BLaER1 treated with 17β-estradiol and CSF1 and Interleukin-3, amounts not matched to agents 10 nM and 100 nM (cell line): Measurements from ENCODE around the gene CMTM1.
A peak's percentile ranks its signal among the peaks of the same experiment; 100 is the strongest.

Experiments used
- H3K27ac ChIP-seq, 11 experiments: shearing (Covaris generic); formaldehyde crosslinking; 2 replicates each; pipeline ENCODE4 v1.8.1; 2022
- H3K27me3 ChIP-seq, 11 experiments: shearing (Covaris generic); formaldehyde crosslinking; 2 replicates each; pipeline ENCODE4 v1.8.1; 2022
- H3K36me3 ChIP-seq, 11 experiments: shearing (Covaris generic); formaldehyde crosslinking; 2 replicates each; pipeline ENCODE4 v1.8.1; 2022
- H3K4me1 ChIP-seq, 10 experiments: shearing (Covaris generic); formaldehyde crosslinking; 2 replicates each; pipeline ENCODE4 v1.8.1; 2022
- H3K4me2 ChIP-seq, 11 experiments: shearing (Covaris generic); formaldehyde crosslinking; 2 replicates each; pipeline ENCODE4 v1.8.1; 2022
- H3K4me3 ChIP-seq, 10 experiments: shearing (Covaris generic); formaldehyde crosslinking; 2 replicates each; pipeline ENCODE4 v1.8.1; 2022
- H3K9ac ChIP-seq, 11 experiments: shearing (Covaris generic); formaldehyde crosslinking; 2 replicates each; pipeline ENCODE4 v1.8.1; 2022
- H3K9me3 ChIP-seq, 11 experiments: shearing (Covaris generic); formaldehyde crosslinking; replicated peaks in 1 of 11; 2 replicates each; pipeline ENCODE4 v1.8.1; 2022
- H4K20me1 ChIP-seq, 11 experiments: shearing (Covaris generic); formaldehyde crosslinking; 2 replicates each; pipeline ENCODE4 v1.8.1; 2022
- Cebpa-rat ChIP-seq, 11 experiments: shearing (Covaris generic); IDR thresholded peaks; 2 replicates each; pipeline ENCODE4 v1.8.1; 2022

CMTM1 gene

GRCh38 chr16:66614161-66614802, 48.0 kb downstream of the CMTM1 start:
- H3K27ac ChIP-seq = no peak overlapping the region
- no peaks in the 10 kb centered on the region for H3K9me3 ChIP-seq
- peaks cover 5 to 36% (median 17%) of the 10 kb centered on the region in 10 experiments for H3K4me1 ChIP-seq
- no peak for TF ChIP-seq Cebpa-rat (IDR thresholded peaks at IDR 0.05)
- peaks cover 25 to 71% (median 61%) of the 10 kb centered on the region in 11 experiments for H4K20me1 ChIP-seq
- peaks cover 55 to 70% (median 63%) of the 10 kb centered on the region in 11 experiments for H3K36me3 ChIP-seq
- no peak overlapping the region for H3K4me2 ChIP-seq
- H3K4me3 ChIP-seq = no peak overlapping the region
- no peaks in the 10 kb centered on the region for H3K27me3 ChIP-seq
- no peak overlapping the region for H3K9ac ChIP-seq

DNA sequence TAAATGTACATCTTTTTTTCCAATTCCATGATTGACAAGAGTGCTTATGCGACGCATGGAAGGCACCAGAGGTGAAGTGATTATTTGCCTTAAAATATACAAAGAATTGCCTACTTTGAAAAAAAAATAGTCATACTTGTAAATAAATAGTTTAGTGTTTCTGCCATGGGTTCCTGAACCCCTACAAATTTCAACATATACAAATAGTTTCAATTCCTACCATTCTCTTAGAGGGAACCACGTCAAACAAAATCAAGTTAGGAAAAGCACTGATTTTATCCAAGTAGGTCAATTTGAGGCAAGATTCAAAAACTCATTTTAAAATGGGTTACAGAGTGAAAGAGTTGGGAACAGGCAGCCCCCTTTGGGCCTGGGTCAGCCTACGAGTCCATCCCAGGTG, 49.9 kb downstream of the CMTM1 start:
- H3K27me3 ChIP-seq = no peaks in the 10 kb centered on the region
- H3K36me3 ChIP-seq = peaks cover 36 to 60% (median 46%) of the 10 kb centered on the region in 11 experiments
- H3K9me3 ChIP-seq = no peaks in the 10 kb centered on the region
- H3K4me2 ChIP-seq = peak overlapping the region in 5 of 11 experiments; percentile 5 to 57 (median 30); a peak in 7 of 22 replicates
- TF ChIP-seq Cebpa-rat (IDR thresholded peaks at IDR 0.05) = no peak
- H3K4me1 ChIP-seq = peaks cover 16 to 39% (median 21%) of the 10 kb centered on the region in 10 experiments
- peaks cover 10 to 52% (median 42%) of the 10 kb centered on the region in 11 experiments; a peak in 21 of 22 replicates for H4K20me1 ChIP-seq
- peak overlapping the region in 1 of 11 experiments; percentile 44; a peak in 1 of 22 replicates for H3K27ac ChIP-seq
- H3K4me3 ChIP-seq = no peak overlapping the region
- H3K9ac ChIP-seq = peak overlapping the region in 2 of 11 experiments; percentile 24 to 52; a peak in 3 of 22 replicates

- H3K27me3 ChIP-seq = no peaks in the 10 kb centered on the region
- H4K20me1 ChIP-seq = peaks cover 10 to 48% (median 38%) of the 10 kb centered on the region in 11 experiments; a peak in 21 of 22 replicates
- H3K4me2 ChIP-seq = peak overlapping the region in 5 of 11 experiments; percentile 5 to 57 (median 30); a peak in 7 of 22 replicates
- peaks cover 16 to 39% (median 21%) of the 10 kb centered on the region in 10 experiments for H3K4me1 ChIP-seq
- no peak for TF ChIP-seq Cebpa-rat (IDR thresholded peaks at IDR 0.05)
- peaks cover 32 to 60% (median 42%) of the 10 kb centered on the region in 11 experiments for H3K36me3 ChIP-seq
- H3K9ac ChIP-seq = peak overlapping the region in 2 of 11 experiments; percentile 24 to 52; a peak in 4 of 22 replicates
- H3K4me3 ChIP-seq = no peak overlapping the region
- H3K27ac ChIP-seq = peak overlapping the region in 1 of 11 experiments; percentile 44; a peak in 1 of 22 replicates
- H3K9me3 ChIP-seq = no peaks in the 10 kb centered on the region
These were observed 50.4 kb downstream of the CMTM1 start for GRCh38 chr16:66616592-66616991.

GRCh38 chr16:66617010-66617434, 50.8 kb downstream of the CMTM1 start:
- H3K4me3 ChIP-seq = no peak overlapping the region
- TF ChIP-seq Cebpa-rat (IDR thresholded peaks at IDR 0.05) = no peak
- H4K20me1 ChIP-seq = peaks cover 7 to 43% (median 33%) of the 10 kb centered on the region in 11 experiments; a peak in 21 of 22 replicates
- H3K27ac ChIP-seq = no peak overlapping the region
- H3K9me3 ChIP-seq = no peaks in the 10 kb centered on the region
- H3K9ac ChIP-seq = no peak overlapping the region; a peak in 3 of 22 replicates
- H3K4me1 ChIP-seq = peaks cover 16 to 39% (median 22%) of the 10 kb centered on the region in 10 experiments
- no peaks in the 10 kb centered on the region for H3K27me3 ChIP-seq
- H3K4me2 ChIP-seq = peak overlapping the region in 1 of 11 experiments; percentile 46; a peak in 1 of 22 replicates
- H3K36me3 ChIP-seq = peaks cover 27 to 60% (median 38%) of the 10 kb centered on the region in 11 experiments

DNA sequence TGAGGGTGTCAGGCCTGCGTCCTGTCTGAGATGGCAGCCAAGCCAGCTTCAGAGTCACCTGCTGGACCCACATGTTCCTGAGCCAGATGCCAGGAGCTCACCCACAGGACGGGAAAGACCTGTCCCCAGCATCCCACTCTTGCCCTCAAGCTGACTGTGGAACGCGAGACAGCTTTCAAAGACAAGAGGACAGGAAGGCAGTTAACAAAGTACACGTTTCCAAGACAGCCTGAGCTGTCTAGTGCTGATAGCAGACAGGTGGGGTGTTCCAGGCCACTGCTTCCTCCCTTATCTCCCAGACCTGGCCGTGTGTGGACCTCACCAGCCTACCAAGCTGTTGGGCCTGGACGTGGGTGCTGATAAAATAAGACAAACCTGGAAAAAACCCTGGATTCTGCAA, 51.5 kb downstream of the CMTM1 start:
- peaks cover under 1 to 36% (median 26%) of the 10 kb centered on the region in 11 experiments; a peak in 20 of 22 replicates for H4K20me1 ChIP-seq
- H3K27ac ChIP-seq = peak overlapping the region in 1 of 11 experiments; percentile 36; a peak in 2 of 22 replicates
- H3K36me3 ChIP-seq = peaks cover 20 to 57% (median 31%) of the 10 kb centered on the region in 11 experiments
- no peak overlapping the region for H3K4me3 ChIP-seq
- peaks cover 16 to 39% (median 29%) of the 10 kb centered on the region in 10 experiments for H3K4me1 ChIP-seq
- no peaks in the 10 kb centered on the region for H3K9me3 ChIP-seq
- H3K9ac ChIP-seq = no peak overlapping the region
- H3K27me3 ChIP-seq = no peaks in the 10 kb centered on the region
- no peak for TF ChIP-seq Cebpa-rat (IDR thresholded peaks at IDR 0.05)
- no peak overlapping the region for H3K4me2 ChIP-seq

- no peak overlapping the region for H3K9ac ChIP-seq
These were observed 52.5 kb downstream of the CMTM1 start for GRCh38 chr16:66618588-66619375.

GRCh38 chr16:66619534-66620428, 53.5 kb downstream of the CMTM1 start:
- H3K9me3 ChIP-seq = no peaks in the 10 kb centered on the region
- no peaks in the 10 kb centered on the region for H3K27me3 ChIP-seq
- H3K27ac ChIP-seq = peak overlapping the region in 6 of 11 experiments; percentile 2 to 57 (median 30); a peak in 8 of 22 replicates
- H3K9ac ChIP-seq = no peak overlapping the region
- peak overlapping the region; percentile 2 to 62 (median 32); a peak in 19 of 22 replicates for H3K4me2 ChIP-seq
- no peak overlapping the region for H3K4me3 ChIP-seq
- TF ChIP-seq Cebpa-rat (IDR thresholded peaks at IDR 0.05) = no peak
- peaks cover 16 to 36% (median 32%) of the 10 kb centered on the region in 10 experiments for H3K4me1 ChIP-seq
- H3K36me3 ChIP-seq = peaks cover 2 to 43% (median 12%) of the 10 kb centered on the region in 11 experiments; a peak in 17 of 22 replicates
- peaks cover 0 to 18% (median 9%) of the 10 kb centered on the region in 11 experiments; a peak in 12 of 22 replicates for H4K20me1 ChIP-seq

More at GRCh38 chr16:66618588-66619375, 52.5 kb downstream of the CMTM1 start:
- Histone ChIP-seq H4K20me1 (peaks cover 0 to 27% (median 17%) of the 10 kb centered on the region in 11 experiments; a peak in 16 of 22 replicates), H3K36me3 (peaks cover 11 to 53% (median 22%) of the 10 kb centered on the region in 11 experiments; a peak in 21 of 22 replicates), H3K27me3 (no peaks in the 10 kb centered on the region), H3K4me2 (peak overlapping the region in 10 of 11 experiments; percentile 2 to 62 (median 33); a peak in 17 of 22 replicates), H3K4me3 (no peak overlapping the region), H3K9me3 (no peaks in the 10 kb centered on the region), H3K27ac (peak overlapping the region in 5 of 11 experiments; percentile 8 to 57 (median 37); a peak in 8 of 22 replicates), H3K4me1 (peaks cover 16 to 39% (median 32%) of the 10 kb centered on the region in 10 experiments)
- no peak for TF ChIP-seq Cebpa-rat (IDR thresholded peaks at IDR 0.05)

DNA sequence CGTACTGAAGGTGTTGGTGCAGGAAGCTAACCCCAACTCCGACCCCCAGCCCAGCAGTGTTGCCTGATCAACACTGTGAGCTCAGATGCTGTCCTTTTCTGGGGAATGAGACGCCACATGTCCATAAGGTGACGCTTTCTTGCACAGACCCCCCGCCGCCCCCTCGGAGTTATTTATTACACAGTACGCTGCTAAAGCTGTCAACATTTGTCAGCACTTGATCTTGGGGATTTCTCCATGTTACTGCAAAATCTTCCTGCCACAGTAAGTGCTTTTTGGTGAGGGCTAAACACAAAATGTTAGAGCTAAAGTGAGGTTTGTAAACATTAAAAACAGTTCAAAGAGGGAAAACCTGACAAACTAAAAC, 54.2 kb downstream of the CMTM1 start:
- H3K4me2 ChIP-seq = peak overlapping the region in 7 of 11 experiments; percentile 16 to 62 (median 34); a peak in 9 of 22 replicates
- H3K4me1 ChIP-seq = peaks cover 16 to 33% (median 29%) of the 10 kb centered on the region in 10 experiments
- no peak overlapping the region for H3K9ac ChIP-seq
- peaks cover 0 to 11% (median 4%) of the 10 kb centered on the region in 11 experiments; a peak in 10 of 22 replicates for H4K20me1 ChIP-seq
- no peak overlapping the region for H3K4me3 ChIP-seq
- no peak for TF ChIP-seq Cebpa-rat (IDR thresholded peaks at IDR 0.05)
- H3K9me3 ChIP-seq = no peaks in the 10 kb centered on the region
- no peaks in the 10 kb centered on the region for H3K27me3 ChIP-seq
- H3K36me3 ChIP-seq = peaks cover 0 to 36% (median 6%) of the 10 kb centered on the region in 11 experiments; a peak in 12 of 22 replicates
- peak overlapping the region in 4 of 11 experiments; percentile 13 to 57 (median 46); a peak in 7 of 22 replicates for H3K27ac ChIP-seq
